ENCODE results near the gene PANX1. TPM values are rescaled to one million over a fixed set of nuclear protein-coding genes. Genes with fewer than 3 reads are reported as not detected.

Gene PANX1
- polyA plus RNA-seq, 1 of the 3 experiments (the other 2 are of a cell fraction), result 11.1 TPM

- CTCF ChIA-PET, result no interaction called here
- Histone ChIP-seq H3K4me3 (ENCODE audit: low read depth in 2 of 2, low read length in 1 of 2) (no peak overlapping the region), H3F3A (replicated peaks; ENCODE audit: insufficient read depth) (peaks cover 8% of the 10 kb centered on the region), H3K9me3 (no peaks in the 10 kb centered on the region), H2AFZ (ENCODE audit: low read depth) (no peak overlapping the region), H3K79me2 (ENCODE audit: insufficient read depth) (peaks cover 97% of the 10 kb centered on the region), H3K9ac (no peak overlapping the region), H4K20me1 (ENCODE audit: insufficient read depth) (peaks cover 23% of the 10 kb centered on the region), H3K4me1 (ENCODE audit: control insufficient read depth in 1 of 2, insufficient read depth in 2 of 2, low read depth in 1 of 2, low read length in 1 of 2) (peaks cover 10 to 32% of the 10 kb centered on the region in 2 experiments; a peak in 2 of 4 replicates), H3K4me2 (no peak overlapping the region), H3K27ac (ENCODE audit: low read depth in 2 of 2, low read length in 1 of 2) (peak overlapping the region in 1 of 2 experiments; percentile 47; a peak in 1 of 4 replicates), H3K36me3 (replicated peaks in 1 of 2; ENCODE audit: control insufficient read depth in 1 of 2, insufficient read depth in 2 of 2, low read length in 1 of 2) (no peaks in the 10 kb centered on the region), H3K9me2 (no peaks in the 10 kb centered on the region), H3K27me3 (ENCODE audit: insufficient read depth) (no peaks in the 10 kb centered on the region)
- 95% methylated on average over 10 of the region's 12 CpGs for WGBS (ENCODE audit: low lambda C conversion rate)
- POLR2A ChIA-PET, result interaction anchor here (1.4 kb wide), 1 partner anchor 13 kb away, joined by 4 read pairs; the partner anchor contains the start of gene PANX1
- no peak for DNase-seq
- no peak for TF ChIP-seq IRF3 (IDR thresholded peaks at IDR 0.05; ENCODE audit: low read depth, low read length)
- no peak for TF ChIP-seq NFIC (IDR thresholded peaks at IDR 0.05; ENCODE audit: borderline replicate concordance)
- no peak for TF ChIP-seq GATA2 (CRISPR knock-in tag; IDR thresholded peaks at IDR 0.05)
- TF ChIP-seq FOSL2 (IDR thresholded peaks at IDR 0.05; ENCODE audit: borderline replicate concordance, low read depth), result no peak
- no peak for TF ChIP-seq RFX5 (IDR thresholded peaks at IDR 0.05; ENCODE audit: low read length)
- no peak for TF ChIP-seq POLR2AphosphoS5 (IDR thresholded peaks at IDR 0.05; ENCODE audit: low read depth, low read length)
- TF ChIP-seq GABPA (IDR thresholded peaks at IDR 0.05; ENCODE audit: low read depth), result no peak
- no peak for TF ChIP-seq SIN3A (IDR thresholded peaks at IDR 0.05; ENCODE audit: borderline replicate concordance, low read depth, low read length)
- TF ChIP-seq CHD2 (IDR thresholded peaks at IDR 0.05; ENCODE audit: low read length, partially characterized antibody), result no peak
- TF ChIP-seq PBX3 (IDR thresholded peaks at IDR 0.05), result no peak
- TF ChIP-seq TEAD4 (IDR thresholded peaks at IDR 0.05; ENCODE audit: borderline replicate concordance, insufficient read depth), result no peak
- TF ChIP-seq FOXM1 (IDR thresholded peaks at IDR 0.05; ENCODE audit: low read depth), result no peak
- no peak for TF ChIP-seq JUND (IDR thresholded peaks at IDR 0.05)
- no peak for TF ChIP-seq CTCF (IDR thresholded peaks at IDR 0.05)
- no peak for TF ChIP-seq ELF1 (IDR thresholded peaks at IDR 0.05)
- TF ChIP-seq USF2 (IDR thresholded peaks at IDR 0.05; ENCODE audit: borderline replicate concordance, low read depth, low read length), result no peak
These were observed 13.1 kb downstream of the PANX1 start for GRCh38 chr11:94141511-94142307.
